B cell (primary cell): ENCODE measurements around the gene SMC6. TPM values are rescaled to one million over a fixed set of nuclear protein-coding genes. Genes with fewer than 3 reads are reported as not detected.
A peak's percentile ranks its signal among the peaks of the same experiment; 100 is the strongest.

ENCODE experiments used
- ATAC-seq: fragments of 200-7000 bp; cut with Tn5 transposase; one replicate; pipeline ENCODE4 v1.10.0; 2021; ENCODE audit warnings: low read depth, mild to moderate bottlenecking, moderate number of reproducible peaks, moderate library complexity
- CTCF ChIA-PET: fragments of 350-600 bp; sonication (Branson Sonifier 250); formaldehyde crosslinking; loops from one replicate; lab custom pipeline; 2021; ENCODE audit warnings: antibody characterized with exemption, inconsistent platforms; lab: Charles Lee
- POLR2A ChIA-PET: fragments of 350-600 bp; sonication (Branson Sonifier 250); formaldehyde crosslinking; loops from one replicate; lab custom pipeline; 2021; ENCODE audit warnings: antibody characterized with exemption; lab: Charles Lee
- DNase-seq: peaks from one replicate; pipeline ENCODE4 v3.0.0; 2013
- H2AFZ ChIP-seq: 2 replicates; pipeline ENCODE4 v1.6.1; 2012; ENCODE audit warnings: mild to moderate bottlenecking, low read depth, low read length; ENCODE audit not compliant: insufficient read depth, poor library complexity, severe bottlenecking
- H3K27ac ChIP-seq, 2 donors: 1 replicate in 1 of 2; 2 replicates in 1 of 2; pipeline ENCODE4 v1.5.1; 2012 to 2013; ENCODE audit warnings: low read length in 2 of 2, mild to moderate bottlenecking in 2 of 2, moderate library complexity in 1 of 2
- H3K27me3 ChIP-seq, 4 experiments: fragments of 200-600 bp in 1 of 4; sonication (generic) in 1 of 4; replicated peaks in 1 of 4; 1 replicate in 2 of 4; 2 replicates in 2 of 4; pipeline versions ENCODE4 v1.6.1 to v1.7.0; 2013 to 2016; ENCODE audit warnings: low read length in 3 of 4, mild to moderate bottlenecking in 2 of 4, mixed read lengths in 1 of 4, moderate library complexity in 1 of 4; ENCODE audit not compliant: insufficient read depth in 4 of 4, control insufficient read depth in 3 of 4; ENCODE audit errors: control extremely low read depth in 1 of 4
- H3K36me3 ChIP-seq, 2 experiments: replicated peaks in 1 of 2; 1 replicate in 1 of 2; 2 replicates in 1 of 2; pipeline versions ENCODE4 v1.6.1 to v1.7.1; 2013; ENCODE audit warnings: low read length in 1 of 2; ENCODE audit not compliant: insufficient read depth in 2 of 2, control insufficient read depth in 1 of 2; ENCODE audit errors: control extremely low read depth in 1 of 2, extremely low read depth in 1 of 2
- H3K4me1 ChIP-seq, 2 donors: fragments of 200-600 bp in 1 of 2; sonication (generic) in 1 of 2; 1 replicate in 1 of 2; 2 replicates in 1 of 2; pipeline versions ENCODE4 v1.5.1 to v1.6.1; 2013 to 2017; ENCODE audit warnings: low read length in 2 of 2; ENCODE audit not compliant: control insufficient read depth in 2 of 2, insufficient read depth in 2 of 2
- H3K4me2 ChIP-seq: replicated peaks from 2 replicates; pipeline ENCODE3; 2012; ENCODE audit warnings: mild to moderate bottlenecking, low read depth, low read length; ENCODE audit not compliant: poor library complexity, severe bottlenecking
- H3K4me3 ChIP-seq, 5 experiments: fragments of 200-600 bp in 1 of 5; sonication (generic) in 1 of 5; 1 replicate in 3 of 5; 2 replicates in 2 of 5; pipeline versions ENCODE4 v1.5.1 to v1.7.0; 2011 to 2016; ENCODE audit warnings: low read length in 4 of 5, mild to moderate bottlenecking in 4 of 5, low read depth in 2 of 5, control low read depth in 1 of 5, moderate library complexity in 1 of 5; ENCODE audit not compliant: insufficient read depth in 1 of 5; ENCODE audit errors: control extremely low read depth in 1 of 5, extremely low read depth in 1 of 5
- H3K79me2 ChIP-seq: fragments of 200-600 bp; sonication (generic); one replicate; pipeline ENCODE4 v1.6.0; 2016; ENCODE audit warnings: low read length; ENCODE audit not compliant: control insufficient read depth, insufficient read depth
- H3K9ac ChIP-seq: fragments of 200-600 bp; sonication (generic); 2 replicates; pipeline ENCODE4 v1.6.1; 2017; ENCODE audit warnings: mild to moderate bottlenecking, low read length, moderate library complexity
- H3K9me3 ChIP-seq, 3 donors: one replicate each; pipeline versions ENCODE4 v1.6.1 to v1.7.1; 2013; ENCODE audit warnings: low read length in 2 of 3; ENCODE audit not compliant: control insufficient read depth in 2 of 3, insufficient read depth in 1 of 3; ENCODE audit errors: control extremely low read depth in 1 of 3
- H4K20me1 ChIP-seq: 2 replicates; pipeline ENCODE4 v1.6.0; 2012; ENCODE audit warnings: mild to moderate bottlenecking, low read length; ENCODE audit not compliant: insufficient read depth, control insufficient read depth, poor library complexity, severe bottlenecking
- H3K27ac Mint-ChIP-seq: one replicate; pipeline ENCODE4 v1.8.0; 2021; ENCODE audit warnings: mixed read lengths
- H3K27me3 Mint-ChIP-seq: one replicate; pipeline ENCODE4 v1.8.0; 2021; ENCODE audit warnings: mixed read lengths
- H3K4me1 Mint-ChIP-seq: one replicate; pipeline ENCODE4 v1.8.0; 2021; ENCODE audit warnings: mixed read lengths
- H3K4me3 Mint-ChIP-seq: one replicate; pipeline ENCODE4 v1.8.0; 2021; ENCODE audit warnings: mixed read lengths
- H3K9me3 Mint-ChIP-seq: one replicate; pipeline ENCODE4 v1.8.0; 2022; ENCODE audit warnings: mixed read lengths; ENCODE audit not compliant: insufficient read depth
- CTCF ChIP-seq: fragments of 200-600 bp; IDR thresholded peaks from one replicate; pipeline ENCODE4 v1.8.0; 2022; ENCODE audit warnings: antibody characterized with exemption, mild to moderate bottlenecking
- EZH2 ChIP-seq: IDR thresholded peaks from 2 replicates; pipeline ENCODE4 v1.6.1; 2012; ENCODE audit warnings: borderline replicate concordance, low read depth, mild to moderate bottlenecking, moderate library complexity, low read length; ENCODE audit not compliant: insufficient read depth, poor library complexity, severe bottlenecking
- WGBS: methylation state at CpG from one replicate; pipeline ENCODE4 v1.1.5; 2013; ENCODE audit warnings: missing lambda C conversion rate; ENCODE audit not compliant: insufficient coverage; 5-methylcytosine and 5-hydroxymethylcytosine counted together
- intact Hi-C: fragments of 100-400 bp; cut with micrococcal nuclease; formaldehyde crosslinking; loops from one replicate; pipeline ENCODE4 v1.10.0; 2022
- polyA plus RNA-seq: library from polyadenylated mRNA; depleted of rRNA; stranded (reverse); fragments of >200 nt; gene quantifications from 2 replicates; pipeline ENCODE4 v1.2.3, GENCODE V29; 2012
- total RNA-seq, 2 donors: library from RNA; stranded (reverse); fragments of 120-200 nt in 1 of 2; gene quantifications; 1 replicate in 1 of 2; 2 replicates in 1 of 2; pipeline versions ENCODE4 v1.2.3 to v1.2.4, GENCODE V29; 2013 to 2022

Gene SMC6
- total and polyA plus RNA-seq, 2 donors (not counting 1 experiment from before 2014, with no cell fraction given): 27.2 to 111 TPM

GRCh38 chr2:17752892-17753802 lies 463 bp downstream of the SMC6 start:
- no peaks in the 10 kb centered on the region for H3K9me3 Mint-ChIP-seq
- no peaks in the 10 kb centered on the region for H3K9me3 ChIP-seq
- CTCF ChIA-PET: interaction anchor here (0.9 to 1.3 kb wide), 3 partner anchors 14 to 78 kb away, joined by 3 to 4 read pairs (median 3); no protein-coding TSS in a partner anchor

More at GRCh38 chr2:17752892-17753802, 463 bp downstream of the SMC6 start:
- Mint-ChIP-seq H3K4me3 (peak overlapping the region; percentile 81), H3K4me1 (peaks cover 52% of the 10 kb centered on the region), H3K27me3 (no peaks in the 10 kb centered on the region), H3K27ac (peak overlapping the region; percentile 87)
- no peak for TF ChIP-seq EZH2
- TF ChIP-seq CTCF: no peak
- H3K4me2 ChIP-seq: peak overlapping the region; percentile 91
- peak overlapping the region; percentile 86 to 92 (median 91) for H3K4me3 ChIP-seq
- H3K9ac ChIP-seq: peak overlapping the region; percentile 87
- H3K36me3 ChIP-seq: no peaks in the 10 kb centered on the region
- H3K79me2 ChIP-seq: peaks cover 72% of the 10 kb centered on the region
- 1% methylated on average over 67 of the region's 70 CpGs for WGBS
- peak; percentile 29 for ATAC-seq
- intact Hi-C loops: loop anchor here (1.0 to 5.0 kb wide), 6 partner anchors 34 to 1091 kb away; no protein-coding TSS in a partner anchor
- DNase-seq: peak; percentile 76
- peaks cover 36% of the 10 kb centered on the region in 2 donors for H3K4me1 ChIP-seq
- peak overlapping the region; percentile 85 for H2AFZ ChIP-seq
- no peaks in the 10 kb centered on the region for H4K20me1 ChIP-seq
- POLR2A ChIA-PET: interaction anchor here (1.0 to 1.9 kb wide), 5 partner anchors 52 to 125 kb away, joined by 6 to 14 read pairs (median 7); partner anchors contain the start of gene KCNS3
- peak overlapping the region; percentile 94 to 96 for H3K27ac ChIP-seq
- no peaks in the 10 kb centered on the region for H3K27me3 ChIP-seq
